A204.1 (cell line): Measurements from ENCODE around the gene SLC2A4.
"Not testable (repeated sequence)": the region's sequence is repeated elsewhere in the genome, so short reads cannot be mapped to it uniquely, and the experiment has no call there.

ENCODE experiments used
- FAIRE-seq: peaks from 2 replicates; lab custom pipeline; 2012; peaks lifted over from hg19 to GRCh38; lab: Jason Lieb, UNC

Gene SLC2A4

GRCh38 chr17:7281074-7281952, at the start of gene SLC2A4:
SLC2A4 (plus strand) TSS chr17:7281718; CDS start chr17:7281935, 217 bp downstream.
- peak; percentile 92 for FAIRE-seq

- no peak for FAIRE-seq
Observed at GRCh38 chr17:7232114-7232513, 49.4 kb upstream of the SLC2A4 start.

GRCh38 chr17:7233701-7234082, 47.8 kb upstream of the SLC2A4 start:
- no peak for FAIRE-seq

GRCh38 chr17:7234083-7234951, 47.2 kb upstream of the SLC2A4 start, which contains the start of gene DVL2:
DVL2 (minus strand) TSS chr17:7234517; CDS start chr17:7234262, 255 bp downstream.
- no peak for FAIRE-seq

- FAIRE-seq: no peak
Observed at GRCh38 chr17:7235693-7236665, 45.5 kb upstream of the SLC2A4 start.

GRCh38 chr17:7236808-7237207, 44.7 kb upstream of the SLC2A4 start:
- FAIRE-seq: no peak

GRCh38 chr17:7237266-7237760, 44.2 kb upstream of the SLC2A4 start:
- no peak for FAIRE-seq

GRCh38 chr17:7237761-7238419, 43.6 kb upstream of the SLC2A4 start:
- no peak for FAIRE-seq

- no peak for FAIRE-seq
Observed at GRCh38 chr17:7238420-7239090, 43.0 kb upstream of the SLC2A4 start.

- peak; percentile 98 for FAIRE-seq
Observed at GRCh38 chr17:7239091-7240027, 42.2 kb upstream of the SLC2A4 start, which contains the start of gene PHF23. PHF23 (minus strand) TSS chr17:7239457; CDS start chr17:7239279, 178 bp downstream.

GRCh38 chr17:7240375-7240774, 41.1 kb upstream of the SLC2A4 start:
- no peak for FAIRE-seq

GRCh38 chr17:7241090-7241733, 40.3 kb upstream of the SLC2A4 start:
- FAIRE-seq: no peak

GRCh38 chr17:7241783-7242716, 39.5 kb upstream of the SLC2A4 start, which contains the start of gene GABARAP:
GABARAP (minus strand) TSS chr17:7242449; CDS start chr17:7242330, 119 bp downstream.
- peak; percentile 25 for FAIRE-seq

GRCh38 chr17:7242717-7243452, 38.6 kb upstream of the SLC2A4 start:
- FAIRE-seq: no peak

- FAIRE-seq: no peak
Observed at GRCh38 chr17:7243453-7243729, 38.1 kb upstream of the SLC2A4 start.

GRCh38 chr17:7243838-7244237, 37.7 kb upstream of the SLC2A4 start:
- not testable (repeated sequence) for FAIRE-seq

- no peak for FAIRE-seq
Observed at GRCh38 chr17:7246779-7247178, 34.7 kb upstream of the SLC2A4 start.
